ENCODE data around the gene C16orf95.

Gene C16orf95

DNA sequence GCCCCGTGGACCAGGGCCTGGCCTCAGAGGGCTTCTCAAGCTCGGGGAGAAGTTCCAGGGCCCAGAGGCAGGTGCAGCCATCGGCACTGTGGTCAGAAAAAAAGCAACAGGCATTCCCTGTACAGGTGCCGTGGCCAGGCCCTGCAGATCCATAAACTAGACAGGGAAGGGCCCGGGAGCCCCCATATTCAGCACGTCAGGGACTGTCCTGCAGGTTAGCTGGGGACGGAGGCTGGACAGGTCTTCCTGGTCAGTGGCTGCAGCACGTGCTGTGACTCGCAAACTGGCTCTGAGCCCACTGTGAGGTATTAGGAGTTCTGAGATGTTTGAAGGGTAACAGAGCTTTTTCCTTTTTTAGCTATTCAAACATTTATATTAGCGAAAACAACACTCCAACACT, 15.0 kb upstream of the C16orf95 start:
- Histone ChIP-seq H3K36me3 (ENCODE audit: control insufficient read depth, insufficient read depth, low read length) (peaks cover 76% of the 10 kb centered on the region), H3K27ac (ENCODE audit: insufficient read depth, low read length, poor library complexity, severe bottlenecking) (no peak overlapping the region), H3K4me3 (ENCODE audit: insufficient read depth, low read depth, low read length, poor library complexity, severe bottlenecking) (no peak overlapping the region), H3K27me3 (replicated peaks; ENCODE audit: control insufficient read depth, insufficient read depth, low read length, poor library complexity, severe bottlenecking) (no peaks in the 10 kb centered on the region), H3K4me1 (ENCODE audit: control insufficient read depth, insufficient read depth, low read length, poor library complexity, severe bottlenecking) (no peaks in the 10 kb centered on the region), H3K9me3 (ENCODE audit: control insufficient read depth, low read length) (no peaks in the 10 kb centered on the region)
- DNase-seq: no peak

- Histone ChIP-seq H3K27ac (ENCODE audit: insufficient read depth, low read length, poor library complexity, severe bottlenecking) (no peak overlapping the region), H3K9me3 (ENCODE audit: control insufficient read depth, low read length) (no peaks in the 10 kb centered on the region), H3K4me1 (ENCODE audit: control insufficient read depth, insufficient read depth, low read length, poor library complexity, severe bottlenecking) (no peaks in the 10 kb centered on the region), H3K27me3 (replicated peaks; ENCODE audit: control insufficient read depth, insufficient read depth, low read length, poor library complexity, severe bottlenecking) (no peaks in the 10 kb centered on the region), H3K4me3 (ENCODE audit: insufficient read depth, low read depth, low read length, poor library complexity, severe bottlenecking) (no peak overlapping the region), H3K36me3 (ENCODE audit: control insufficient read depth, insufficient read depth, low read length) (peaks cover 76% of the 10 kb centered on the region)
- no peak for DNase-seq
Observed at GRCh38 chr16:87331241-87331801, 14.1 kb upstream of the C16orf95 start.

- no peak for DNase-seq
- Histone ChIP-seq H3K36me3 (ENCODE audit: control insufficient read depth, insufficient read depth, low read length) (peaks cover 71% of the 10 kb centered on the region), H3K9me3 (ENCODE audit: control insufficient read depth, low read length) (no peaks in the 10 kb centered on the region), H3K4me1 (ENCODE audit: control insufficient read depth, insufficient read depth, low read length, poor library complexity, severe bottlenecking) (no peaks in the 10 kb centered on the region), H3K27me3 (replicated peaks; ENCODE audit: control insufficient read depth, insufficient read depth, low read length, poor library complexity, severe bottlenecking) (no peaks in the 10 kb centered on the region), H3K4me3 (ENCODE audit: insufficient read depth, low read depth, low read length, poor library complexity, severe bottlenecking) (no peak overlapping the region), H3K27ac (ENCODE audit: insufficient read depth, low read length, poor library complexity, severe bottlenecking) (no peak overlapping the region)
Observed at GRCh38 chr16:87330646-87331045, 13.5 kb upstream of the C16orf95 start.

DNA sequence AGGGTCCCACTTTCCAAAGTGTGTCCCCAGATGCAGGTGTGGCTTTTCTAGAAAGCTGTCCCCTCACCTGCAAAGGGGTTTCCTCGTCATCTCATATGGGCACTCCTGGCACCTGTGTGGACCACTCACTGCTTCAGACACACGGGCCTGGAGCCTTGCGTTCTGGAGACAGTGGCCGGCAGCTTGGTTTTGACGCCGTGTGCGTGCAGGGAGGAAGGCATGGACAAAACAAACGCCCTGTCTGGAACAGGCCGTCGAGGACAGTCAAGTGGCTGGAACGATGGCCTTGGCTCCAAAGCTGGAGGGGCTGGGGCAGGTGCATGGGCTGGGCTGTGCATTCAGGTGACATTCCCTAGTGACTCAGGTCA, 13.0 kb upstream of the C16orf95 start:
- DNase-seq: no peak

GRCh38 chr16:87329436-87330256, 12.5 kb upstream of the C16orf95 start:
- no peaks in the 10 kb centered on the region for H3K9me3 ChIP-seq (ENCODE audit: control insufficient read depth, low read length)
- peaks cover 61% of the 10 kb centered on the region for H3K36me3 ChIP-seq (ENCODE audit: control insufficient read depth, insufficient read depth, low read length)
- no peak for DNase-seq
- H3K27me3 ChIP-seq (replicated peaks; ENCODE audit: control insufficient read depth, insufficient read depth, low read length, poor library complexity, severe bottlenecking): no peaks in the 10 kb centered on the region
- H3K27ac ChIP-seq (ENCODE audit: insufficient read depth, low read length, poor library complexity, severe bottlenecking): no peak overlapping the region
- no peak overlapping the region for H3K4me3 ChIP-seq (ENCODE audit: insufficient read depth, low read depth, low read length, poor library complexity, severe bottlenecking)
- H3K4me1 ChIP-seq (ENCODE audit: control insufficient read depth, insufficient read depth, low read length, poor library complexity, severe bottlenecking): no peaks in the 10 kb centered on the region

More for the DNA sequence above, 13.0 kb upstream of the C16orf95 start:
- H3K9me3 ChIP-seq (ENCODE audit: control insufficient read depth, low read length): no peaks in the 10 kb centered on the region
- no peak overlapping the region for H3K4me3 ChIP-seq (ENCODE audit: insufficient read depth, low read depth, low read length, poor library complexity, severe bottlenecking)
- peaks cover 67% of the 10 kb centered on the region for H3K36me3 ChIP-seq (ENCODE audit: control insufficient read depth, insufficient read depth, low read length)
- no peaks in the 10 kb centered on the region for H3K27me3 ChIP-seq (replicated peaks; ENCODE audit: control insufficient read depth, insufficient read depth, low read length, poor library complexity, severe bottlenecking)
- H3K4me1 ChIP-seq (ENCODE audit: control insufficient read depth, insufficient read depth, low read length, poor library complexity, severe bottlenecking): no peaks in the 10 kb centered on the region
- H3K27ac ChIP-seq (ENCODE audit: insufficient read depth, low read length, poor library complexity, severe bottlenecking): no peak overlapping the region

DNA sequence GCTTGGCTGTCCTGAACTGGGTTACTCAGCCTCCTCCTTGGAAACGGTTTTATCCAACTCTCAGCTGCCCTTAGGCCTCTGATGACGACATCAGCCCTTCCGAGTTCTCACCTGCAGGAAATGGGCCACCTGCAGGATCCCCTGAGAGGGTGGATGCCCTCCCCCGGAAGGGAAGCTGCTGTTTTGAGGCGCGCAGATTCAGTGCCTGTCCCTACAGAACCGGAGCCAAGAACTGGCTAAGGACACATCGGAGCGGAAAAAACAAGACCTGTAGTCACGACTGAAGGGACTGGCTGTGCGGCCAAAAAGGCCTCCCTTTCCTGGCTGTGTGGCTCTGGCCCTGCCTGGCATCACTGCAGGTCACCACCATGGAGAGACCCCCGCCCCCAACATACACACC, 11.7 kb upstream of the C16orf95 start:
- no peaks in the 10 kb centered on the region for H3K9me3 ChIP-seq (ENCODE audit: control insufficient read depth, low read length)
- H3K4me3 ChIP-seq (ENCODE audit: insufficient read depth, low read depth, low read length, poor library complexity, severe bottlenecking): no peak overlapping the region
- H3K36me3 ChIP-seq (ENCODE audit: control insufficient read depth, insufficient read depth, low read length): peaks cover 53% of the 10 kb centered on the region
- no peak for DNase-seq
- H3K27ac ChIP-seq (ENCODE audit: insufficient read depth, low read length, poor library complexity, severe bottlenecking): no peak overlapping the region
- no peaks in the 10 kb centered on the region for H3K4me1 ChIP-seq (ENCODE audit: control insufficient read depth, insufficient read depth, low read length, poor library complexity, severe bottlenecking)
- H3K27me3 ChIP-seq (replicated peaks; ENCODE audit: control insufficient read depth, insufficient read depth, low read length, poor library complexity, severe bottlenecking): no peaks in the 10 kb centered on the region

DNA sequence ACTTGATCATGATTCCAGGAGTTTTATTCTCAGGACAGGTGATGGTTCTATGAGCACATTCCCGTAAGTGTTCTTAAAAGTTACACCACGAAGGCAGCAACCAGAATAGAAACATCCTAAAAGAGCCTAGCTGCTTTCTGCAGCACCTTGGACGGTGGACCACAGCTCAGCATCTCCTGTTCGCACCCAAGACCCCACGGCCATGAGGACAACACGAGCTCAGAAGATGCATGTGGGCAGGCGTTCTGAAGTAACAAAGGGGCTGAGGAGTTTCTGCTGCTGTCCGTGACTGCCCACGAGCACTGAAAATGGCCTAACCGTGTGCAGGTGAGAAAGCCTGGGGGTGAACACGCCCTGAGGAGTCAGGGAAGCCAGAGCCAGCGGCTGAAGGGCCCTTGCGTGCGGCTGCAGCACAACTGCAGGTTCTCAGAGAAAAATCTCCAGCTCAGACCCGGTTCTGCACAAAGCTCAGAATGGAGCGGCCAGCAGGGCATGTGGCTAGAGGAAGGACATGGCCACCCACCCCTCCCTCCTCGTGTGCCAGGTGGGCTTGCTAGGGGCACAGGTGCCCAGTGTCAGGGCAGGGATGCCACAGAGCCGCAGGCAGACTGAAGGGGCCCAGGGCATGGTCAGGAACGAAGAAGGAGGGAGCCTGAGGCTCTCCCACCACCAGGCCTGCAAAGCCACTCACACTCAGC, 10.8 kb upstream of the C16orf95 start:
- Histone ChIP-seq H3K27me3 (replicated peaks; ENCODE audit: control insufficient read depth, insufficient read depth, low read length, poor library complexity, severe bottlenecking) (no peaks in the 10 kb centered on the region), H3K4me3 (ENCODE audit: insufficient read depth, low read depth, low read length, poor library complexity, severe bottlenecking) (no peak overlapping the region), H3K9me3 (ENCODE audit: control insufficient read depth, low read length) (no peaks in the 10 kb centered on the region), H3K4me1 (ENCODE audit: control insufficient read depth, insufficient read depth, low read length, poor library complexity, severe bottlenecking) (no peaks in the 10 kb centered on the region), H3K36me3 (ENCODE audit: control insufficient read depth, insufficient read depth, low read length) (peaks cover 44% of the 10 kb centered on the region), H3K27ac (ENCODE audit: insufficient read depth, low read length, poor library complexity, severe bottlenecking) (no peak overlapping the region)
- no peak for DNase-seq

GRCh38 chr16:87326151-87326571, 9.0 kb upstream of the C16orf95 start:
- no peak overlapping the region for H3K27ac ChIP-seq (ENCODE audit: insufficient read depth, low read length, poor library complexity, severe bottlenecking)
- H3K9me3 ChIP-seq (ENCODE audit: control insufficient read depth, low read length): no peaks in the 10 kb centered on the region
- H3K4me3 ChIP-seq (ENCODE audit: insufficient read depth, low read depth, low read length, poor library complexity, severe bottlenecking): no peak overlapping the region
- H3K27me3 ChIP-seq (replicated peaks; ENCODE audit: control insufficient read depth, insufficient read depth, low read length, poor library complexity, severe bottlenecking): no peaks in the 10 kb centered on the region
- H3K4me1 ChIP-seq (ENCODE audit: control insufficient read depth, insufficient read depth, low read length, poor library complexity, severe bottlenecking): no peaks in the 10 kb centered on the region
- DNase-seq: no peak
- H3K36me3 ChIP-seq (ENCODE audit: control insufficient read depth, insufficient read depth, low read length): peaks cover 30% of the 10 kb centered on the region

GRCh38 chr16:87325423-87325858, 8.2 kb upstream of the C16orf95 start:
- Histone ChIP-seq H3K4me3 (ENCODE audit: insufficient read depth, low read depth, low read length, poor library complexity, severe bottlenecking) (no peak overlapping the region), H3K27ac (ENCODE audit: insufficient read depth, low read length, poor library complexity, severe bottlenecking) (no peak overlapping the region), H3K9me3 (ENCODE audit: control insufficient read depth, low read length) (no peaks in the 10 kb centered on the region), H3K27me3 (replicated peaks; ENCODE audit: control insufficient read depth, insufficient read depth, low read length, poor library complexity, severe bottlenecking) (no peaks in the 10 kb centered on the region), H3K4me1 (ENCODE audit: control insufficient read depth, insufficient read depth, low read length, poor library complexity, severe bottlenecking) (no peaks in the 10 kb centered on the region), H3K36me3 (ENCODE audit: control insufficient read depth, insufficient read depth, low read length) (peaks cover 23% of the 10 kb centered on the region)
- DNase-seq: no peak

Measured in effector memory CD4-positive, alpha-beta T cell (primary cell).